HEK293 (cell line): ENCODE data around the gene MED13L.

ENCODE experiments used
- CTCF ChIP-seq: fragments of 450-650 bp; formaldehyde crosslinking; IDR thresholded peaks from 2 replicates; pipeline ENCODE4 v1.5.1; 2016; ENCODE audit warnings: missing biosample characterization, missing genetic modification characterization
- PATZ1 ChIP-seq: fragments of 450-650 bp; formaldehyde crosslinking; IDR thresholded peaks from 2 replicates; pipeline ENCODE4 v1.5.1; 2016; ENCODE audit warnings: missing biosample characterization, missing genetic modification characterization
- PBX3 ChIP-seq: sonication (generic); formaldehyde crosslinking; IDR thresholded peaks from 2 replicates; pipeline ENCODE4 v1.8.1; 2022; ENCODE audit warnings: mild to moderate bottlenecking, moderate library complexity, missing genetic modification reagents
- PRDM10 ChIP-seq: fragments of 450-650 bp; formaldehyde crosslinking; IDR thresholded peaks from 2 replicates; pipeline ENCODE4 v1.5.1; 2016; ENCODE audit warnings: missing biosample characterization, missing genetic modification characterization
- SP2 ChIP-seq: fragments of 450-650 bp; formaldehyde crosslinking; IDR thresholded peaks from 2 replicates; pipeline ENCODE4 v1.5.1; 2016; ENCODE audit warnings: missing biosample characterization, missing genetic modification characterization
- YY2 ChIP-seq: fragments of 450-650 bp; formaldehyde crosslinking; IDR thresholded peaks from 2 replicates; pipeline ENCODE4 v1.5.1; 2016; ENCODE audit warnings: missing biosample characterization, missing genetic modification characterization
- ZEB2 ChIP-seq: fragments of 450-650 bp; formaldehyde crosslinking; IDR thresholded peaks from 2 replicates; pipeline ENCODE4 v1.5.1; 2016; ENCODE audit warnings: missing biosample characterization, missing genetic modification characterization
- ZNF10 ChIP-seq: fragments of 450-650 bp; formaldehyde crosslinking; IDR thresholded peaks from 2 replicates; pipeline ENCODE4 v1.5.1; 2017; ENCODE audit warnings: missing biosample characterization, missing genetic modification characterization

GRCh38 chr12:116062698-116063097 is 214.8 kb downstream of the MED13L start:
- TF ChIP-seq CTCF (tag by site-specific recombination) (no peak), PRDM10 (tag by site-specific recombination) (no peak), PBX3 (CRISPR knock-in tag) (no peak), PATZ1 (tag by site-specific recombination) (no peak), SP2 (no peak), YY2 (tag by site-specific recombination) (no peak), ZEB2 (tag by site-specific recombination) (no peak), ZNF10 (tag by site-specific recombination) (no peak)
